ENCODE results near the gene CFAP90. TPM values are rescaled to one million over a fixed set of nuclear protein-coding genes. Genes with fewer than 3 reads are reported as not detected.

The CFAP90 gene
- total and polyA plus RNA-seq, 2 of the 8 experiments (the other 6 are each of a cell fraction or from before 2014, with no cell fraction given) = 0.39 to 0.92 TPM

DNA sequence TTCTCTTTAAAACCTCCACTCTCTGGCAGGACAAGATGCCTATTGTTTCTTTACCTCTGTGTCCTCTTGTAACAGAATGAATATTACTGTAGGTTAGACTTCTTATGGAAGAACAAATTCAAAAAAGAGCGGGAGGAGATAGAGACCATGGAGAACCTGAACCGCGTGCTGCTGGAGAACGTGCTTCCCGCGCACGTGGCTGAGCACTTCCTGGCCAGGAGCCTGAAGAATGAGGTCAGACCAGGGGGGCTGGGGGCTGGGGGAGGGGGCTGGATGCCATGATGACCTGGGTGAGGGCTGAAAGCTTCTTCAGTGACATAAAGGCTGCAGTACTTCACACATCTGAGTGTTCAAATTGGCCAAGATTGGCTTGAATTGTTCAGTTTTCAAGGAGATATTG lies 61.4 kb downstream of the CFAP90 start:
- H3K4me3 ChIP-seq (ENCODE audit: extremely low read depth in 1 of 4, insufficient read depth in 2 of 4, low read depth in 3 of 4, low read length in 4 of 4) = no peak overlapping the region
- no peak overlapping the region for H3K18ac ChIP-seq (ENCODE audit: extremely low read depth, low read length)
- CTCF ChIA-PET (ENCODE audit: partially characterized antibody) = interaction anchor here (0.6 to 2.7 kb wide), 2 partner anchors 27 to 703 kb away, joined by 3 to 10 read pairs; no protein-coding TSS in a partner anchor
- no peak overlapping the region for H3K56ac ChIP-seq (replicated peaks; ENCODE audit: insufficient read length, low read depth, low read length)
- no peak overlapping the region for H4K91ac ChIP-seq (replicated peaks; ENCODE audit: insufficient read length, low read length)
- H3K36me3 ChIP-seq (ENCODE audit: control insufficient read depth in 2 of 4, insufficient read depth in 4 of 4, low read length in 3 of 4) = peaks cover 0 to 4% (median 2%) of the 10 kb centered on the region in 4 experiments; a peak in 5 of 8 replicates
- H3K4ac ChIP-seq (replicated peaks; ENCODE audit: insufficient read length, low read depth, low read length) = no peak overlapping the region
- no peak overlapping the region for H3K4me2 ChIP-seq (ENCODE audit: insufficient read depth in 1 of 2, low read depth in 2 of 2, low read length in 2 of 2)
- H3K9ac ChIP-seq (replicated peaks in 1 of 4; ENCODE audit: extremely low read depth in 1 of 4, low read depth in 3 of 4, low read length in 3 of 4) = no peak overlapping the region
- H2BK12ac ChIP-seq (ENCODE audit: low read depth, low read length) = no peak overlapping the region
- no peak overlapping the region for H2BK5ac ChIP-seq (ENCODE audit: low read depth, low read length)
- H2AFZ ChIP-seq (ENCODE audit: low read length) = no peak overlapping the region
- H2AK5ac ChIP-seq (ENCODE audit: low read depth, low read length) = no peak overlapping the region
- no peak overlapping the region for H4K5ac ChIP-seq (ENCODE audit: insufficient read length, low read depth, low read length)
- 88% methylated on average over 7 of the region's 7 CpGs; no CpG with 5 or more reads in 1 of the 2 experiments for WGBS, 2 experiments (ENCODE audit: extremely low coverage in 1 of 2, insufficient coverage in 1 of 2, insufficient read length in 1 of 2, insufficient replicate concordance in 2 of 2, low coverage in 1 of 2, low lambda C conversion rate in 2 of 2, missing lambda C conversion rate in 1 of 2)
- no peak overlapping the region for H2BK120ac ChIP-seq (replicated peaks; ENCODE audit: low read depth, low read length)
- H2BK15ac ChIP-seq (ENCODE audit: low read length) = no peak overlapping the region
- H3K9me3 ChIP-seq (ENCODE audit: insufficient read depth in 2 of 2, low read depth in 1 of 2, low read length in 1 of 2) = no peaks in the 10 kb centered on the region
- POLR2A ChIA-PET (ENCODE audit: partially characterized antibody) = no interaction called here
- H3K23me2 ChIP-seq (ENCODE audit: low read depth, low read length) = no peaks in the 10 kb centered on the region; the same call in 1 of the 2 replicates
- peaks cover 0 to 4% of the 10 kb centered on the region in 2 experiments for H4K20me1 ChIP-seq (replicated peaks in 1 of 2; ENCODE audit: control insufficient read depth in 1 of 2, insufficient read depth in 2 of 2, low read length in 2 of 2)
- peaks cover 0 to 11% (median 7%) of the 10 kb centered on the region in 4 experiments; a peak in 6 of 7 replicates for H3K4me1 ChIP-seq (replicated peaks in 1 of 4; ENCODE audit: control insufficient read depth in 3 of 4, insufficient read depth in 4 of 4, low read length in 3 of 4)
- no peaks in the 10 kb centered on the region for H3K27me3 ChIP-seq (replicated peaks in 1 of 4; ENCODE audit: control insufficient read depth in 3 of 4, extremely low read depth in 1 of 4, insufficient read depth in 3 of 4, low read length in 3 of 4)
- DNase-seq (ENCODE audit: low read depth in 1 of 2, low spot score in 2 of 2) (no peak), FAIRE-seq (no peak)
- no peak overlapping the region for H2BK20ac ChIP-seq (ENCODE audit: low read length)
- no peaks in the 10 kb centered on the region for H3K79me2 ChIP-seq (ENCODE audit: control insufficient read depth in 1 of 2, insufficient read depth in 2 of 2, low read length in 2 of 2)
- H3K79me1 ChIP-seq (ENCODE audit: low read depth, low read length) = no peaks in the 10 kb centered on the region; the same call in 1 of the 2 replicates
- H3K27ac ChIP-seq (ENCODE audit: low read depth, low read length) = no peak overlapping the region
- no peak overlapping the region for H3K14ac ChIP-seq (ENCODE audit: insufficient read length)
- TF ChIP-seq RFX5 (IDR thresholded peaks at IDR 0.05; ENCODE audit: borderline replicate concordance, low read depth, low read length) = no peak
- TF ChIP-seq, protein P1, sequence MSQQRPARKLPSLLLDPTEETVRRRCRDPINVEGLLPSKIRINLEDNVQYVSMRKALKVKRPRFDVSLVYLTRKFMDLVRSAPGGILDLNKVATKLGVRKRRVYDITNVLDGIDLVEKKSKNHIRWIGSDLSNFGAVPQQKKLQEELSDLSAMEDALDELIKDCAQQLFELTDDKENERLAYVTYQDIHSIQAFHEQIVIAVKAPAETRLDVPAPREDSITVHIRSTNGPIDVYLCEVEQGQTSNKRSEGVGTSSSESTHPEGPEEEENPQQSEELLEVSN (IDR thresholded peaks at IDR 0.05) = peak; percentile 66
- TF ChIP-seq, protein P2, sequence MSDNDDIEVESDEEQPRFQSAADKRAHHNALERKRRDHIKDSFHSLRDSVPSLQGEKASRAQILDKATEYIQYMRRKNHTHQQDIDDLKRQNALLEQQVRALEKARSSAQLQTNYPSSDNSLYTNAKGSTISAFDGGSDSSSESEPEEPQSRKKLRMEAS (IDR thresholded peaks at IDR 0.05) = 0 out of 2 replicates have a peak, but pooled peaks have one; percentile 30
- H3K23ac ChIP-seq (ENCODE audit: insufficient read length) = no peak overlapping the region
- H4K8ac ChIP-seq (ENCODE audit: extremely low read depth, insufficient read depth, low read length) = no peak overlapping the region
